ENCODE results near the gene EFEMP2. TPM values are rescaled to one million over a fixed set of nuclear protein-coding genes. Genes with fewer than 3 reads are reported as not detected.

Gene EFEMP2
- polyA plus RNA-seq (ENCODE audit: insufficient read depth in 1 of 5, insufficient read length in 5 of 5, low replicate concordance in 1 of 5) = 100 to 1,000 TPM; 107 to 194 (median 144) TPM
- long read RNA-seq, donor 1, transcript EFEMP2-201 (11 exons, 2,034 nt) = major isoform, 55 of 139 reads
- long read RNA-seq, donor 1, transcript EFEMP2-212 (3 exons, 811 nt) = minor isoform, 8 of 139 reads
- long read RNA-seq, donor 1, transcript EFEMP2-217 (12 exons, 1,813 nt) = minor isoform, 12 of 139 reads
- long read RNA-seq, donor 1, partial matches to known transcripts = 51 of 139 reads
- long read RNA-seq, donor 1, other reads (novel, unspliced or antisense) = 11 of 139 reads
- long read RNA-seq, donor 2, transcript EFEMP2-201 (11 exons, 2,034 nt) = major isoform, 41 of 62 reads
- long read RNA-seq, donor 2, transcript EFEMP2-217 (12 exons, 1,813 nt) = minor isoform, 6 of 62 reads
- long read RNA-seq, donor 2, partial matches to known transcripts = 15 of 62 reads
- long read RNA-seq, donor 2, other reads (novel, unspliced or antisense) = 0 of 62 reads
- long read RNA-seq, donor 3, transcript EFEMP2-212 (3 exons, 811 nt) = minor isoform, 6 of 82 reads
- long read RNA-seq, donor 3, transcript EFEMP2-201 (11 exons, 2,034 nt) = major isoform, 37 of 82 reads
- long read RNA-seq, donor 3, transcript EFEMP2-217 (12 exons, 1,813 nt) = minor isoform, 9 of 82 reads
- long read RNA-seq, donor 3, partial matches to known transcripts = 27 of 82 reads
- long read RNA-seq, donor 3, other reads (novel, unspliced or antisense) = 0 of 82 reads
- long read RNA-seq, donor 4, transcript EFEMP2-201 (11 exons, 2,034 nt) = major isoform, 26 of 59 reads
- long read RNA-seq, donor 4, transcript EFEMP2-212 (3 exons, 811 nt) = minor isoform, 8 of 59 reads
- long read RNA-seq, donor 4, partial matches to known transcripts = 16 of 59 reads
- long read RNA-seq, donor 4, other reads (novel, unspliced or antisense) = 5 of 59 reads
- long read RNA-seq, donor 5, transcript EFEMP2-212 (3 exons, 811 nt) = minor isoform, 11 of 127 reads
- long read RNA-seq, donor 5, transcript EFEMP2-217 (12 exons, 1,813 nt) = minor isoform, 11 of 127 reads
- long read RNA-seq, donor 5, transcript EFEMP2-201 (11 exons, 2,034 nt) = major isoform, 48 of 127 reads
- long read RNA-seq, donor 5, partial matches to known transcripts = 56 of 127 reads
- long read RNA-seq, donor 5, other reads (novel, unspliced or antisense) = 0 of 127 reads
- long read RNA-seq, donor 6, transcript EFEMP2-217 (12 exons, 1,813 nt) = minor isoform, 9 of 115 reads
- long read RNA-seq, donor 6, transcript EFEMP2-201 (11 exons, 2,034 nt) = major isoform, 64 of 115 reads
- long read RNA-seq, donor 6, partial matches to known transcripts = 29 of 115 reads
- long read RNA-seq, donor 6, other reads (novel, unspliced or antisense) = 5 of 115 reads
- long read RNA-seq, donor 7, transcript EFEMP2-212 (3 exons, 811 nt) = minor isoform, 5 of 108 reads
- long read RNA-seq, donor 7, transcript EFEMP2-201 (11 exons, 2,034 nt) = major isoform, 71 of 108 reads
- long read RNA-seq, donor 7, transcript EFEMP2-217 (12 exons, 1,813 nt) = minor isoform, 8 of 108 reads
- long read RNA-seq, donor 7, partial matches to known transcripts = 22 of 108 reads
- long read RNA-seq, donor 7, other reads (novel, unspliced or antisense) = 0 of 108 reads
- long read RNA-seq, donor 8, transcript EFEMP2-201 (11 exons, 2,034 nt) = major isoform, 28 of 35 reads
- long read RNA-seq, donor 8, transcript EFEMP2-217 (12 exons, 1,813 nt) = minor isoform, 5 of 35 reads
- long read RNA-seq, donor 8, partial matches to known transcripts = 0 of 35 reads
- long read RNA-seq, donor 8, other reads (novel, unspliced or antisense) = 0 of 35 reads

DNA sequence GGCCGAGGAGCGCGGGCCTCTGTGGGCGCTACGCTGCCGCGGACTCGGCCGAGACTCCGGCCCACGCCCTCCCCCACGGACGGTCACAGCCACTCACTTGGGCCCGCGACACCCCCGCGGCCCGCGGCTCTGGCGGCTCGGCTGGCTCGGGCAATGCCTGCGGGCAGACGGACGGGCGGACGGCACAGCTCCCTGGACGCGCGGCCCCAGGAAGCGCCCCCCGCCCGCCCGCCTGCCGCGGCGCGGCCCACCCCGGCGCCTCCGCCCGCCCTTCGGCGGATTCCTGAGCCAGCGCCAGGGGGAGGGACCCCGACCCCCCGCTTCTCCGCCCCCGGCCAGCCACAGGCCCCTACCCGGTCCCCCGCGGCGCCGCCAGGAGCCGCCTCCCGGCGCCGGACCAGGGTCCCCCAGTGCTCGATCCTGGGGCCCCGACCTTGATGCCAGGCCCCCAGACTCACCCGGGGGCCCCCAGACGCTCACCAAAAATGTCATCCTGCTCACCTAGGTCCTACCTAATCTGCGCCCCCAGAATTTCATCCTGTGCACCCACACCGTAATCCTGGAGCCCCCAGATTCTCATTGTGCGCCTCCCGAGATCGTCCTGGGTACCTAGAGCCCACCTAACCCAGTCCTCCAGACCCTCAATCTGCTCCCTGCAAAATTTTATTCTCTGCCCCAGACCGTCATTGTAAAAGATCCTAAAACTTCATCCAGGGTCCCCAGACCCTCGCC, at the start of gene EFEMP2:
Gene EFEMP2, minus strand, starts transcription at position 215 of the 732 bp plus-strand sequence. CDS start 446 bp downstream, outside the sequence.
- peak; percentile 76 to 80 for DNase-seq

DNA sequence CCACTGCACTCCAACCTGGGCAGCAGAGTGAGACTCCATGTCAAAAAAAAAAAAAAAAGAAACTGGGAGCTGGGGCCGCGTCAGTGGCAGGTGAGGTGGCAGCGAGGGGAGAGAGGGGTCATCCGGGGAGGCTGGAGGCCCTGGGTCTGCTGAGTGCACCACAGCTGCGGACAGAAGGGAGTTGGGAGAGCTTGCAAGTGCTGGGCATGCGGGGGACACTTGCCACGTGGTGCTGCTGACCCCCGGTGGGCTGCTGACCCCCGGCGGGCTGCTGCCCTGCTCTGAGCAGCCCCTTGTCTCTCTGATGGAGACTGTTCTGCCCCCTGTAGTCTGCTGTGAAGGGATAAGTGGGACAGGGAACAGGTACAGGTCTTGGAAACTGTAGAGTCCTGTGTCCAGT, 49.3 kb upstream of the EFEMP2 start:
- DNase-seq = no peak

DNA sequence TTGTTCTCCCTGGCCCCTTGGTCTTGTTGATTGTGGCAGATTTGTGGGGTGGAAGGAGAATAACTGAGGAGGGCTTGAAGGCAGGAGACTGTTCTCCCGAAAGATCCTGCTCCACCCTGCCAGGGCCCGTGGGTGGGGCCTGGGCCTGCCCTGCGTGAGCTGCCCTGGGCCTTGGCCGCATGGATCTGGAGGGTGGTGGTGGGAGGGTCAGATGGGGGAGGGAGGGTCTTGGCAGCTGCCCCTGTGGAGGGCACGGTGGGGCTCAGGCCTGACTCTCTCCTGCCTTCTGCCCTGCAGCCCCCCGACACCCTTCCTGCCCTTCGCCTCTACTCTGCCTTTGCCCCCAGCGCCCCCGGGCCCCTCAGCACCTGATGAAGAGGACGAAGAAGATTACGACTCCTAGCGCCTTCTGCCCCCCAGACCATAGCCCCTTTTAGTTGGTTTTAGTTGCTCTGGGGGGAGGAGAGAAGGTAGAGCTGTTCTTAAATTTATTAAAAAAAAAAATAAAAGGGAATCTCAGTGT, 48.5 kb upstream of the EFEMP2 start:
- DNase-seq = no peak

DNA sequence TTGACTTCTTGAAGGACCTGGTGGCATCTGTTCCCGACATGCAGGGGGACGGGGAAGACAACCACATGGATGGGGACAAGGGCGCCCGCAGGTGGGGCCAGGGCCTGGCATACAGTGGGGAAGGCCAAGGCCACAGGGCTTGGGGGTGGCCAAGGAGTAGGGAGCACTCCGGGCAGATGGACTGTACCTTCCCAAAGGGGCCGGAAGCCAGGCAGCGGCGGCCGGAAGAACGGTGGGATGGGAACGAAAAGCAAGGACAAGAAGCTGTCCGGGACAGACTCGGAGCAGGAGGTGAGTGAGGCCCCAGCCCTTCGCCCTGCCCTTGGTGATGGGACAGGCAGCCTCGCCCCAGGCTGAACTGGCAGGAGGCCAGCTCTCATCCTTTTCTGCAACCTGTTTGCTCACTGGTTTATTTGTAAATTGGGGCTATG, 47.8 kb upstream of the EFEMP2 start:
- DNase-seq = no peak

DNA sequence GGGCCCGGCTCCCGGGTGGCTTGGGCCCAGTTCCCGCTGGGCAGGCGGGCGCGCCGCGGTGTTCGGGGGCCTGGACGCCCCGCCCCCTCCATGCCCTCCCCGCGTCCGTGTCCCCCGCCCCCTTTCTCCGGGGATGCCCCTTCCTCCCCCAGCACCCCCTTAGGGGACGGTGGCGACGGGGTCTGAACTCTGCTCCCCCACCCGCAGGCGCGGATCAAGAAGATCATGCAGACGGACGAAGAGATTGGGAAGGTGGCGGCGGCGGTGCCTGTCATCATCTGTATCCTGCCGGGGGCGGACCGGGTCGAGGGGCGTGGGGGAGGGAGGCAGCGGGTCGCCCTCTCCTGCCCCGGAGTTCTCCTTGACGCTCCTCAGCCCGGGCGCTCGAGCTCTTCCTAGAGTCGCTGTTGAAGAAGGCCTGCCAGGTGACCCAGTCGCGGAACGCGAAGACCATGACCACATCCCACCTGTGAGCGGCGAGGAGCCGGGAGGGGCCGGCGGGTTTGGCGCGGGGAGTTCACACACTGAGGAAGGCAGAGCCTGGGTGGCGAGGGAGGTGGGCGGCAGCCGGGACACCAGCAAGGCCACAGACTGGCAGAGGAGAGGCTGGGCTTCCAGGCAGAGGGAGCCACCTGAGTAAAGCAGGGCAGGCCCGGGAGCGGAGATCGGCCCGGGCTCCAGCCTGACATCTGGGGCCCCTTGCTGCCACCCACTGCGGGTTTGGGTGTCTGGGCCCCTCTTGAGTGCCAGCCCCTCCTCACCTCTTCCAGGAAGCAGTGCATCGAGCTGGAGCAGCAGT, 47.2 kb upstream of the EFEMP2 start:
- no peak for DNase-seq

DNA sequence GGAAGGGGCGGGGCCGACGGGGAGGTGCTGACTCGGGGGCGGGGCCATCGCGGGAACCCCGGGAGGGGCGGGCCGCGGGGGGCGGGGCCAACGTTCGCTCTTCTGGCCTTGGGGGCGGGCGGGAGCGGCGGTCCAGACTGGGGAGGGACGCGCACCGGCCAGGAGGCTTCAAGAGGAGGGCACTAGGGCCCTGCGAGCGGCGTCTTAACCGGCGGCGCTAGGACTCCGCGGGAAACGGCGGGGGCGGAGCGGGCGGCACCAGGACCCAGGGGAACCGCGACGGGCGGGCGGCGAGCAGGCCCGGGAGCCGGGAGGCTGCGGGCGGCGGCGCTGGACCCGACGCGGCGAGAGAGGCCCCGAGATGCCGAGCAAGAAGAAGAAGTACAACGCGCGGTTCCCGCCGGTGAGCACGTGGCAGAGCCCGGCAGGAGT, 46.6 kb upstream of the EFEMP2 start, which contains the start of gene DRAP1:
Gene DRAP1, plus strand, starts transcription at position 286 of the 432 bp plus-strand sequence. Its CDS starts 76 bp downstream, at position 362.
- peak; percentile 97 to 98 for DNase-seq

DNA sequence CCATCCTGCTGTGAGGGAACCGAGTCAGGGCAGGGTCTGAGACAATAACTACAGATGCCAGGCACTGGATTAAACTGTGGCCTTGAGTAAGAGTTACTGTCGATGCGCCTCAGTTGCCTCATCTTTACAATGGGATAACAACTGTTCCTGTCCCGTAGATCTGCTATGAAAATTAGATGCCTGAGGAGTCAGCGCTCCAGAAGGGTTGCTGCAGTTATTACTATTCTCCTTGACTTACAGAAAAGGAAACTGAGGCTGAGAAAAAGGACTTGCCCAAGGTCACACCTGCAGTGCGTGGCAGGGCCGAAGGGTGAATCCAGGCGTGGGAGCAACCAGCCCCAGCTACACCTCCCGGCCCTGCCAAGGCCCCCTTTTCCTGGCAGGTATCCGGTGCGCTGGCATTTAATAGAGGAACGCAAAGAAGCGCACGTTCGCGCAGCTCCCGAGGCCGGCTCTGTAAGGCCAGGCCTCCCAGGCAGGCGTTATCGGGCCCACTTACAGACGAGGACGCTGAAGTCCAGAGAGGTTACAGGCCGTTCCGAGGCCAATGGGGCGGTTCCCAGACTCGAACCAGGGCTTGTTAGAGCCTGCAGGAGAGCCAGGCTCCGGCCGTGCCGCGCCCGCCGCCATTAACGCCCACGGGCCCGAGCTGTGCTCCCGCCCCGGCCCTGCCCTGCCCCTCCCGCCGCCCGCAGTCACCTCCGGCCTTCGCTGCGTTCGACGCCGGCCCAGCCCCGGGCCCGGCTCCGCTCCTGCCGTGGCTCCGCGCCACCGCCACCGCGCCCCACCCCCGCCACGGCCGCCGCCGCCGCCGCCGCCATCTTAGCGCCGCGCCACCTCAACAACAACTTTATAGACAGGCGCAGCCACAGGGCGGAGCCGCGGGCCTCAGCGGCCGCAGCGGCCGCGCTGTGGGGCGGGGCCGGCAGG, 45.9 kb upstream of the EFEMP2 start, which contains the start of gene C11orf68:
Gene C11orf68, minus strand, starts transcription at position 852 of the 930 bp plus-strand sequence. Its CDS starts 31 bp downstream, at position 821.
- peak; percentile 18 to 32 for DNase-seq

DNA sequence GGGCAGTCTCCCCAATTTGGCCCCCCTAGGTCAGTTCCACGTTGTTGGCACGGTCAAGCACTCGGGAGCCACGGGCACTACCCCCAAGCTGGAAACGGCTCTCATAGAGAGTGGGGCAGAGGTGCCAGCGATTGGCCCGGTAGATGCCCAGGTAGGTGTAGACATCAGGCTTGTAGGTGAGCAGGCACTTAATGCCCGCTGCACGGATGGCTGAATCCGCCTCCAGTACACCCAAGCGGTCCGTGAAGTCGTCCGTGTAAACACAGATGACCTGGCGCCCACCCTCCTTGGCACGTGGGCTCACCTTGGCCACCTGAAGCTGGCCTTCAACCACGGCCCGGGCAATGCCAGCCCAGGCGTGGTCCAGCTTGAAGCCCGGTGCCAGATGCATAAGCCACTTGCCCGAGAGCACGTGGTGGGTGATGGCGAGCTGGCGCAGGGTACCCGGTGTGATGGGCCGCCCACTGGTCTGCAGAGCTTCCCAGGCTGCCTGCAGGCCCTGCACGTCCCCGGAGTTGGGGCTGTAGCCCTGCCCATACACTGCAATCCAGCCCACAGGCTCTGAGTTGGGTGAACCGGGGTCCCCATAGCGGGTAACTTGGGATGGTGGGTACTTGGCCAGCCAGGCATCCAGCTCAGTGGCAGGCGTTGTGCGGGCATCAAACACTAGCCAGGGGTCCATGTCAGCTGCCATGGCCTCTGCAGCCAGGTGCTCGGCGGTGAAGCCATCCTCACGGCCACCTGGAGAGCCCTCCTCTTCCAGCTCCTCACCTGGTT, 45.0 kb upstream of the EFEMP2 start:
- no peak for DNase-seq

DNA sequence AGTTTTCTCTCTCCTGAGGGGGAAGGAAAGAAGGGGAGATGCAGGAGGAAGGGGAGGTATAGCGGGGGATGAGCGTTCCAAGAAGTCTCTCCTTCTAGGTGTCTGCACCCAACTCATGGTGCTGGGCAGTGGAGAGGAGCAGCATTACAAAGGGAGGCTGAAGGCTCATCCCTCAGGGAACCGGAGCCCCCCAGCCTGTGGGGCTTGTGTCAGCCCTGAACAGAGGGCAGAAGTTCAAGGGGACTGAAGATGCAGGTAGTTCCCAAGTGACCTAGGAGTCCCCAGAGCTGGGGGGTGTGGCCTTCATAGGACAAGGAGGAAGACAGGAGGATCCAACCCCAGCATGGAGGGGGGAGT, 44.5 kb upstream of the EFEMP2 start:
- no peak for DNase-seq

DNA sequence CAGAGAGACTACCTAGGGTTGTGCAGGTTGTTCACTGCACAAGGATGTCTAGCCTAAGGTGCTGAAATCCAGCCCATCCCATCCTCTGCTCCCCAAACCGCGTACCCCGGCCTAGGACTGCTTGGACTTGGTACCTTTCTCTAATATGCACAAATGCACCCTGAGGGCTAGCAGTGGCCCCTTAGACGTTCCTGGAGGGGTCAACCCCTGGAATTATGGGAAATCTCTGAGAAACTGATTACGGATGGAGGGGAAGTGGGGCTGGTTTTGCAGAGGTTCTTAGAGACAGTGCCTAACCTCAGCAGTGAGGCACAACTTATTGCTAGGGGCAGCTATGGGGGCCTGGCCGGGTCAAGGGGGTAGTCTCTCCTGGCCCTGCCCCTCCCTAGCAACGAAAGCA, 43.8 kb upstream of the EFEMP2 start:
- no peak for DNase-seq

DNA sequence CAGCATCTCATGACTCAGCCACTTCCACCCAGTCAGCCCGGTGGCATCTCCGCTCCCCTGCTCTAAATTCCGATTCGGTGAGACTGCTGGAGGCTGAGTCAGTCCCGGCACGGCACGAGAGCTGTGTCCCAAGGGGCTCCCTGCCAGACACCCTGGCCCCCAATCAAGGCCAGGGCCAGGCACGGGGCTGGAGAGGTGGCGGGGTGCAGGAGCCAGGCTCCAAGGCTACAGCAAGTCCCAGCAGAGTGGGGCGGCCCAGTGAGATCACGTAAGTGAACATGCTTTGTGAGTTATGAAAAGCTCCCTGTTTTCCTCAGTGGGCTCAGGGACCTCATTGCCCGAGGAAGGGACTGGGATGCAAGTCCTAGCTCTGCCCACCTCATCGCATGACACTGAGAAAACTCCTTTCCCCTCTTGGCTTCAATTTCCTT, 43.2 kb upstream of the EFEMP2 start:
- no peak for DNase-seq

DNA sequence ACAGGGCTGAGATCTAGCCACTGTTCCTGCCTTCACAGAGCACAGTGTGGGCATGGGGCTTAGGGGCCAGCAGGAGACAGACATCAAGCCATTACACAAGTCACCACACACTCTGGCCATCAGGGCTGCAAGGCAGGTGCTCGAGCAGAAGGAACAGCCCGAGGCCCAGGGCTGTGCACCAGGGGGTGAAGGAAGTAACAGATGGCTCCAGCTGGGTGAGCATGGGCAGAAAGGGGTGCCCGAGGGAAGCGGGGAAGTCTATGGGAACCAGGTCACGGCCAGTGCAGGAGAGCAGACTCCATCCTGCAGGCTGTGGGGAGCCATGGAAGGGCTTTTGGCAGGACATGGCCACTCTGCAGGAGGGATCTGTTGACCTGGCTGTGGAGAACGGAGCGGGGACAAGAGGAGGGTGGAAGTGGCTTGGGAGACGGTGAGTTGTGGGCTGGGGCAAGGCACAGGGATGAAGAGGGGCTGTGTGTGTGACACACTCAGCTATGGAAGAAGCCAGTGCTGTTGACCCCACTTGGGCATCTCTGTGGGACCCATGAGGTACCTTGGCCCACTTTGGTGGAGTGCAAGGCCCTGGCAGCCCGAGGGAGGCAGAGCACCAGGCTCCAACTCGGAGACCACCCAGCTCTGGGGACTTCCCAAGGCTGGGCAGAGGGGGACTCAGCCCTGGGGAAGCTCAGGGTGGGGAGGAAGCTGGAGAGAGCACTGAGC, 42.7 kb upstream of the EFEMP2 start:
- DNase-seq = no peak

DNA sequence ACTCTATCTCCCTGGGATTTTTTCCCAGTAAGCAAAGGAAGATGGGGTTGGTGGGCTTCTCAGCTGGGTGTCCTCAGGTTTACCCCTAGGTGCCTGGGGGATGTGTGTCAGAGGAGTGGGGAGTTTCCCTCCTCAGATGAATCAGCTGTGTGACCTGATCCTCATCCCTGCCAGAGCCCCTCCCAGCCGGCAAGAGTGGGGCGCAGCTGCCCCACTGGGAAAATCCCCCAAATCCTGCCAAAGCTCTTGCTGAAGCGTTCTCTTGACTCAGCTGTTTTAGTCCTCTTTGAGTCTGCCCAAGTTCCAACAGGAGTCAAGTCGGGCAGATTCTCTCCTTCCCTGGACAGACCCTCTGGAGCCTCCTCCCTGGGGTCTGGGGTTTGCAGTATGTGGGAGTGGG, 40.2 kb upstream of the EFEMP2 start:
- DNase-seq = no peak

DNA sequence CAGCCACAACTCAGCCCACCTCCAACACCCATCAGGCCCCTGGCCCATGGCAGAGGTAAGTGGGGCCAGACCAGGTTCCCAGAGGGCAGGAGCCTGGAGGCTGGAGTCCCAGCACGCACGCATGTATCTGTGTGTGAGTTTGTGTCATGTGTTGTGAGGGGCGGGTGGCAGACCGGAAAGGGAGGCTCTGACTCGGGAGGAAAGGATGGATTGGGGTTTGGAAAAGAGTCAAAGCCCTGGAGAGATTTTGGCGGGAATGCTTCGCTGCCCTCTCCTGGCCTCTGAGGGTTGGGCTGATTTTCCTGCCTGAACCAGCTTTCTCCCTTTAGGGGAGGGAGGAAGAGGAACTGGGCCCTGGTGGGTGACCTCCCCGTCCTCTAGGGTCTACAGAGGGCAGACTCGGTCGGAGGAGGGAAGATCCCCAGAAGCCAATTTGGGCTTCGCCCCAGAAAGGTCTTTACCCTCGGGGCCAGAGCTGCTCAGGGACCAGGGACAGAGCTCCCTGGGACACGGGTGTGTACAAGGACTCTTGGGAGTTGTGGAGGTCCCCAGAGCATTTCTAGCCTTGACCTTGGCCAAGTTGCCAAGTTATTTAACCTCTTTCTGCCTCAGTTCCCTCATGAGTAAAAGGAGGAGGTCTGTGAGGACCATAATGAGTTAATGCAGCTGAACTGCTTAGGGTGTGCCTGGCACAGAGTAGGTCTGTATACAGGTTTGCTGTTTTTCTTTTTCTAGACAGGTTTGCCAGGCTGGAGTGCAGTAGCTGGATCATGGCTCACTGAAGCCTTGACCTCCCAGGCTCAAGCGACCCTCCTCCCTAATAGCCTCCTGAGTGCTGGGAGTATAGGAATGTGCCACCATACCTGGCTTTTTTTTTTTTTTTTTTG, 39.3 kb upstream of the EFEMP2 start:
- peak; percentile 72 to 79 for DNase-seq

DNA sequence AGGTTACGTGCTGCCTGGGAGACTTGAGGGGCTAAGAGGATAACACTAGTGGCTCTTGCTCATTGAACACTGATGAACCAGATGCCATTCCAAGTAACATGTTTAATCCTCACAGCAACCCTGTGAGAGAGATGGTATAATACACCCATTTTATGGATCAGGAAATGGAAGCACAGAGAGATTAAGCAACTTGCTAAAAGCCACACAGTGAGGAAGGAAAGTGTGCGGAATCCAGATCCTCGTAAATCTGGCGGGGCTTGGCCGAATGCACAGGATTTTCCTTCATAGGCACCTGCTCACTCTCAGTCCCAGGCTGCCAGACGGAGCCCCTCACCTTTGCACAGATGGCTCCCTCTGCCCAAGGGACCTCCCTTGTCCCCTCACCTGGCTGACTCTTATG, 35.3 kb upstream of the EFEMP2 start:
- no peak for DNase-seq

All from right lung (tissue), 10 donors.